ENCODE data around the gene MDC1. TPM values are rescaled to one million over a fixed set of nuclear protein-coding genes. Genes with fewer than 3 reads are reported as not detected.
A peak's percentile ranks its signal among the peaks of the same experiment; 100 is the strongest.

MDC1 gene
- total and polyA plus RNA-seq, 2 of the 13 experiments (the other 11 are each of a cell fraction or from before 2014, with no cell fraction given), result 8.4 to 14.0 TPM

DNA sequence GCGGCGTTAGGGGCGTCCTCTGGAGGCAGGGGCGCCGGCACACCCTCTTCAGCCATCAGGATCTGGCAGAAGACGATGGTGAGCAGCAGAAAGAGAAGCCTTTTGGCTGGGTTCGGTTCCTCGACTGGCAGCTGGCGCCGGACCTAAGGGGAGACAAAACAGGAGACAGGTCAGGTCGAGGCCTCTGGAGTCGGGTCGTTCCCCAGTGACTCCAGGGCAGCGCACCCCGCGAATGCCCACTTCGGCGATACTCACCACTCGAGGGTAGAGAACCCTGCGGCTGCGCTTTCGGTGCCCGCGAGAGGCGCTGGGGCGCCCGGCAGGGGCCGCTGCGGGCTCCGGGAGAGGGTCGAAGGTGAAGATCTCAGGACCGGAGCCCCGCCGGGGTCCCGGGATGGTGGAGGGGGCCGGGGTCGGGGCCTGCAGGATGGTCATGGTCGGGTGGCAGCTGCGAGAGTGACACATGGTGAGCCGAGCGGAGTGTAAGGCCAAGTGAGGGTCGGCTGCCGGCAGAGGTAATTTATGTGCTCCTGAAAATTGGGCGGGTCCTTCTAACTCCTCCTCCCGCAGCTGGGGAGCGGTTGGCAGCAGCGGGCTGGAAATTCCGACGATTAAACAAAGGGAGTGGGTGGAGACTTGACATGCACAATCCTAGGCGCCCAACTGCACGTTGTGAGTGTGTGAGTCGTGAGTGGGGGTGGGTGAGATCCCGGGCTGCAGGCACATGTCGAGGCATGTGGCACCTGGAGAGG, 27.1 kb upstream of the MDC1 start, which contains the start of gene IER3 (continued):
- TF ChIP-seq BHLHE40 (IDR thresholded peaks at IDR 0.05; ENCODE audit: low read length) (peak; percentile 39; the same call in 1 of the 2 replicates), ZNF230 (CRISPR knock-in tag; IDR thresholded peaks at IDR 0.05) (no peak; the same call in 1 of the 2 replicates), RARG (CRISPR knock-in tag; IDR thresholded peaks at IDR 0.05; ENCODE audit: low read depth) (no peak), GLI4 (CRISPR knock-in tag; IDR thresholded peaks at IDR 0.05; ENCODE audit: borderline replicate concordance) (peak; percentile 44; the same call in 1 of the 2 replicates), ZNF652 (CRISPR knock-in tag; IDR thresholded peaks at IDR 0.05; ENCODE audit: borderline replicate concordance, low read depth) (peak; percentile 28; the same call in 1 of the 2 replicates), PAF1 (CRISPR knock-in tag; IDR thresholded peaks at IDR 0.05) (peak; percentile 54; the same call in 1 of the 2 replicates), ADNP (CRISPR knock-in tag; IDR thresholded peaks at IDR 0.05) (no peak), CAMTA2 (CRISPR knock-in tag; IDR thresholded peaks at IDR 0.05; ENCODE audit: borderline replicate concordance) (0 out of 2 replicates have a peak, but pooled peaks have one; percentile 71), BCLAF1 (IDR thresholded peaks at IDR 0.05) (no peak), TGIF2 (CRISPR knock-in tag; IDR thresholded peaks at IDR 0.05) (peak; percentile 94), KLF13 (CRISPR knock-in tag; IDR thresholded peaks at IDR 0.05) (no peak), ZSCAN31 (CRISPR knock-in tag; IDR thresholded peaks at IDR 0.05; ENCODE audit: low read depth) (peak; percentile 95), KDM5B (CRISPR knock-in tag; IDR thresholded peaks at IDR 0.05; ENCODE audit: borderline replicate concordance) (peak; percentile 67; the same call in 1 of the 2 replicates), GATAD1 (CRISPR knock-in tag; IDR thresholded peaks at IDR 0.05) (peak; percentile 60; the same call in 1 of the 2 replicates), GATAD2A (CRISPR knock-in tag; IDR thresholded peaks at IDR 0.05) (peak; percentile 55; the same call in 1 of the 2 replicates), ZNF12 (CRISPR knock-in tag; IDR thresholded peaks at IDR 0.05) (peak; percentile 83), SNAI1 (CRISPR knock-in tag; IDR thresholded peaks at IDR 0.05; ENCODE audit: borderline replicate concordance) (peak; percentile 96), SKIL (CRISPR knock-in tag; IDR thresholded peaks at IDR 0.05; ENCODE audit: borderline replicate concordance) (peak; percentile 72; the same call in 1 of the 2 replicates), ZNF768 (CRISPR knock-in tag; IDR thresholded peaks at IDR 0.05) (peak; percentile 39; the same call in 1 of the 2 replicates), YY1 (IDR thresholded peaks at IDR 0.05; ENCODE audit: insufficient read depth, insufficient replicate concordance, low read depth, low read length) (peak; percentile 75), TRIM24 (CRISPR knock-in tag; IDR thresholded peaks at IDR 0.05) (no peak), RFX1 (IDR thresholded peaks at IDR 0.05) (no peak), GZF1 (CRISPR knock-in tag; IDR thresholded peaks at IDR 0.05) (no peak; the same call in 1 of the 2 replicates), ZNF7 (CRISPR knock-in tag; IDR thresholded peaks at IDR 0.05) (no peak), RFX5 (IDR thresholded peaks at IDR 0.05; ENCODE audit: low read depth, low read length) (no peak; the same call in 1 of the 2 replicates)
- TF ChIP-seq, protein P1, sequence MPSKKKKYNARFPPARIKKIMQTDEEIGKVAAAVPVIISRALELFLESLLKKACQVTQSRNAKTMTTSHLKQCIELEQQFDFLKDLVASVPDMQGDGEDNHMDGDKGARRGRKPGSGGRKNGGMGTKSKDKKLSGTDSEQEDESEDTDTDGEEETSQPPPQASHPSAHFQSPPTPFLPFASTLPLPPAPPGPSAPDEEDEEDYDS (CRISPR knock-in tag; IDR thresholded peaks at IDR 0.05), result peak; percentile 100
- TF ChIP-seq, protein P2, sequence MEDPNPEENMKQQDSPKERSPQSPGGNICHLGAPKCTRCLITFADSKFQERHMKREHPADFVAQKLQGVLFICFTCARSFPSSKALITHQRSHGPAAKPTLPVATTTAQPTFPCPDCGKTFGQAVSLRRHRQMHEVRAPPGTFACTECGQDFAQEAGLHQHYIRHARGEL (CRISPR knock-in tag; IDR thresholded peaks at IDR 0.05), result 0 out of 2 replicates have a peak, but pooled peaks have one; percentile 55

All from HepG2 (cell line).